ENCODE measurements around the gene SLC66A2. TPM values are rescaled to one million over a fixed set of nuclear protein-coding genes. Genes with fewer than 3 reads are reported as not detected.

The SLC66A2 gene
- total RNA-seq, 4 donors from 2014 or later = 27.0 to 46.4 (median 41.5) TPM

- H3K27me3 ChIP-seq = no peaks in the 10 kb centered on the region
- H3K4me3 ChIP-seq = no peak overlapping the region
- no peak for DNase-seq (ENCODE audit: extremely low spot score)
- H3K36me3 ChIP-seq = peaks cover 13 to 35% (median 25%) of the 10 kb centered on the region in 4 donors
- no peaks in the 10 kb centered on the region for H3K4me1 ChIP-seq
- no peak overlapping the region for H3K27ac ChIP-seq (replicated peaks in 1 of 4)
- 93% methylated on average over 17 of the region's 27 CpGs for WGBS
- intact Hi-C loops (cut with DNase I) = no loop called here
- H3K9me3 ChIP-seq = peaks cover 0 to 5% (median 1%) of the 10 kb centered on the region in 4 donors
- no peak for TF ChIP-seq POLR2AphosphoS5 (IDR thresholded peaks at IDR 0.05)
- TF ChIP-seq POLR2A (IDR thresholded peaks at IDR 0.05; ENCODE audit: low read depth) = no peak
- no peak for TF ChIP-seq EP300 (IDR thresholded peaks at IDR 0.05)
- TF ChIP-seq, protein P1, sequence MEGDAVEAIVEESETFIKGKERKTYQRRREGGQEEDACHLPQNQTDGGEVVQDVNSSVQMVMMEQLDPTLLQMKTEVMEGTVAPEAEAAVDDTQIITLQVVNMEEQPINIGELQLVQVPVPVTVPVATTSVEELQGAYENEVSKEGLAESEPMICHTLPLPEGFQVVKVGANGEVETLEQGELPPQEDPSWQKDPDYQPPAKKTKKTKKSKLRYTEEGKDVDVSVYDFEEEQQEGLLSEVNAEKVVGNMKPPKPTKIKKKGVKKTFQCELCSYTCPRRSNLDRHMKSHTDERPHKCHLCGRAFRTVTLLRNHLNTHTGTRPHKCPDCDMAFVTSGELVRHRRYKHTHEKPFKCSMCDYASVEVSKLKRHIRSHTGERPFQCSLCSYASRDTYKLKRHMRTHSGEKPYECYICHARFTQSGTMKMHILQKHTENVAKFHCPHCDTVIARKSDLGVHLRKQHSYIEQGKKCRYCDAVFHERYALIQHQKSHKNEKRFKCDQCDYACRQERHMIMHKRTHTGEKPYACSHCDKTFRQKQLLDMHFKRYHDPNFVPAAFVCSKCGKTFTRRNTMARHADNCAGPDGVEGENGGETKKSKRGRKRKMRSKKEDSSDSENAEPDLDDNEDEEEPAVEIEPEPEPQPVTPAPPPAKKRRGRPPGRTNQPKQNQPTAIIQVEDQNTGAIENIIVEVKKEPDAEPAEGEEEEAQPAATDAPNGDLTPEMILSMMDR (IDR thresholded peaks at IDR 0.05) = no peak
Observed at GRCh38 chr18:79904357-79905147, 46.9 kb downstream of the SLC66A2 start.

DNA sequence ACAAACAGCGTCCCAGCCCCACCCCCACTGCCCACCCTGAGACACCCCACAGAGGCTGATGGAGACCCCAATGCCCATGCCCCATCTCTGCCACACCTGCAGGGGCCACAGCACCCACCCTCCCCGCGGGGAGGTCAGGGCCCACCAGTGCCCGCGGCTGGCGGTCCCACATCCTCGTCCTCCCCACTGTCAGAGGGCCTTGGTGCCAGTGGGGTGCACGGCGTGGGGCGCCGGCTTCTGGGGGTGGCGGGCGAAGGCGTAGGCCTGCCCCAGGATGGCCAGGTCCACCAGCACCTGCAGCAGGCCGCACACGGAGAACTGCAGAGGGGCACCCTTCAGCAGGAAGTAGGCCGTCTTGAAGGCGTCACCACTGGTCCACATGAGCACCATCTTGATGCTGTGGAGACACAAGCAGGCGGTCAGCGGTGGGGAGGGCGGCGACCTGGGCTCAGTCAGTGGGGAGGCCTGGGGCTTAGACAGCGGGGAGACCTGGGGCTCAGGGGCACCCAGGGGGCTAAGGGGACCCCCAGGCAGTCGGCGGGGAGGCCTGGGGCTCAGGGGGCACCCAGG lies 47.6 kb downstream of the SLC66A2 start:
- WGBS = 98% methylated on average over 25 of the region's 25 CpGs
- Histone ChIP-seq H3K4me3 (no peak overlapping the region), H3K36me3 (peaks cover 13 to 35% (median 25%) of the 10 kb centered on the region in 4 donors), H3K27me3 (peaks cover 0 to 6% (median 0%) of the 10 kb centered on the region in 4 donors), H3K4me1 (no peaks in the 10 kb centered on the region), H3K9me3 (peaks cover 0 to 10% (median 5%) of the 10 kb centered on the region in 4 donors), H3K27ac (replicated peaks in 1 of 4) (no peak overlapping the region)
- no peak for DNase-seq (ENCODE audit: extremely low spot score)
- intact Hi-C loops (cut with DNase I) = no loop called here
- TF ChIP-seq, protein P1 (IDR thresholded peaks at IDR 0.05) = no peak
- no peak for TF ChIP-seq POLR2AphosphoS5 (IDR thresholded peaks at IDR 0.05)
- no peak for TF ChIP-seq EP300 (IDR thresholded peaks at IDR 0.05)
- TF ChIP-seq POLR2A (IDR thresholded peaks at IDR 0.05; ENCODE audit: low read depth) = no peak

DNA sequence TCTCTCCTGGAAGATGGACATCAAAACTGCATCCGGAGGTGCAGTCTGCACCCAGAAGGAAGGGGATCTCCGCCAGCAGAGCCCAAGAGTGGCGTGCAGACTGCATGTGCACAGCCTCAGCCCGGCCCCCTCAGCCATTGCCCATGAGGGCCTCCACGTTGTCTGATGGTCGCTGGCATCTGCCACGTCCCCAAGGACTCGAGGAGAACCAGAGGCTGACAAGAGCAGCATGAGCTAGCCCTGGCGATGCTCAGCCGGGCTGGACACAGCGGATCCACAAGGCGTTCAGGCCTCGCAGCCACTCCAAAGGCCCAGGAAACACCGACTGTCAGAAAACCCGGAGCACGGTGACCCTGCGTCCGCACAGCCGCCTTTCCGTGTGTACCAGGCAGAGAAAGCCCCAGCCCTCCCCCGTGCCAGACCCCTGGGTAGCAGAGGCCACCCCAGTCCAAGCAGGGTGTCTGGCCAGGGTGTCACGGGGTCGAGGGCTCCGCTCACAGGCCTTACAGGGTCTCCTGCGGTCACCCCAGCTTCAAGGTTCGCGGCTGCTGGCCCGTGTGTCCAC lies 48.3 kb downstream of the SLC66A2 start:
- no peak overlapping the region for H3K27ac ChIP-seq (replicated peaks in 1 of 4)
- peaks cover 13 to 35% (median 23%) of the 10 kb centered on the region in 4 donors for H3K36me3 ChIP-seq
- TF ChIP-seq POLR2AphosphoS5 (IDR thresholded peaks at IDR 0.05) (no peak), POLR2A (IDR thresholded peaks at IDR 0.05; ENCODE audit: low read depth) (no peak), EP300 (IDR thresholded peaks at IDR 0.05) (no peak)
- TF ChIP-seq, protein P1 (IDR thresholded peaks at IDR 0.05) = no peak
- DNase-seq (ENCODE audit: extremely low spot score) = no peak
- no peaks in the 10 kb centered on the region for H3K4me1 ChIP-seq
- H3K4me3 ChIP-seq = no peak overlapping the region
- intact Hi-C loops (cut with DNase I) = no loop called here
- WGBS = 93% methylated on average over 11 of the region's 28 CpGs
- peaks cover 0 to 17% (median 7%) of the 10 kb centered on the region in 4 donors for H3K9me3 ChIP-seq
- peaks cover 0 to 13% (median 0%) of the 10 kb centered on the region in 4 donors for H3K27me3 ChIP-seq

GRCh38 chr18:79902640-79903039 lies 48.8 kb downstream of the SLC66A2 start:
- H3K4me1 ChIP-seq = no peaks in the 10 kb centered on the region
- no peak for DNase-seq (ENCODE audit: extremely low spot score)
- peaks cover 0 to 20% (median 7%) of the 10 kb centered on the region in 4 donors for H3K9me3 ChIP-seq
- TF ChIP-seq POLR2A (IDR thresholded peaks at IDR 0.05; ENCODE audit: low read depth) (no peak), POLR2AphosphoS5 (IDR thresholded peaks at IDR 0.05) (no peak), EP300 (IDR thresholded peaks at IDR 0.05) (no peak)
- TF ChIP-seq, protein P1 (IDR thresholded peaks at IDR 0.05) = no peak
- no peak overlapping the region for H3K4me3 ChIP-seq
- H3K27me3 ChIP-seq = peaks cover 0 to 13% (median 0%) of the 10 kb centered on the region in 4 donors
- intact Hi-C loops (cut with DNase I) = no loop called here
- no peak overlapping the region for H3K27ac ChIP-seq (replicated peaks in 1 of 4)
- 94% methylated on average over 19 of the region's 20 CpGs for WGBS
- peaks cover 13 to 35% (median 23%) of the 10 kb centered on the region in 4 donors for H3K36me3 ChIP-seq

All from esophagus muscularis mucosa (tissue), 4 donors.